Measurements from ENCODE around the gene COL10A1. TPM values are rescaled to one million over a fixed set of nuclear protein-coding genes. Genes with fewer than 3 reads are reported as not detected.

The COL10A1 gene
- total and polyA plus RNA-seq, 2 of the 4 experiments (the other 2 are of a cell fraction) = 0.05 TPM; not detected in 1

DNA sequence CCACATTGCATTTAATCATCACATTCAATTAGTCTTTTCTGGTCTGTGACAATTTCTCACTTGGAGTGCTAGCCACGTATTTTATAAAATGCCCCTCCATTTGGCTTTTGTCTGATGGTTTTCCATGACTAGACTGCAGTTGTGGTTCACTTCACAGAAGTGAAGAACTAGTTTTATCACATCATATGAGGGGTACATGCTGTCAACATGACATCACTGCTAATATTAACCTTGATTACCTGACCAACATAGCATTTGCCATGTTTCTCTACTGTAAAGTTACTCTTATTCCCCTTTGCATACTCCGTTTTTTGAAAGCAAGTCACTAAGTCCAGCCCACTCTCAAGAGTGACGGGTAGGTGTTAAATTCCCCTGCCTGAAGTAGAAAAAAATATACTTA, 48.0 kb upstream of the COL10A1 start:
- no CpG with 5 or more reads among the region's 3 CpGs for WGBS, 2 experiments (ENCODE audit: extremely low coverage in 2 of 2, insufficient read length in 1 of 2)
- in situ Hi-C loops (cut with MboI; ENCODE audit: low sequenced_read_pairs) = no loop called here

More for the DNA sequence above, 48.0 kb upstream of the COL10A1 start:
- Histone ChIP-seq H2BK20ac (ENCODE audit: low read depth, low read length) (no peak overlapping the region), H3K23ac (ENCODE audit: low read depth, low read length) (no peak overlapping the region), H4K91ac (ENCODE audit: insufficient read depth, low read depth, low read length) (no peak overlapping the region), H3K4me3 (ENCODE audit: insufficient read depth, low read depth, low read length) (no peak overlapping the region), H2BK15ac (ENCODE audit: low read depth, low read length) (no peak overlapping the region), H3K14ac (replicated peaks; ENCODE audit: low read depth, low read length) (no peak overlapping the region), H3K56ac (ENCODE audit: extremely low read depth, insufficient read depth, low read length) (no peak overlapping the region), H3K9ac (ENCODE audit: low read depth, low read length) (no peak overlapping the region), H3K4ac (ENCODE audit: low read depth, low read length) (no peak overlapping the region), H3K4me2 (ENCODE audit: low read depth, low read length) (no peak overlapping the region), H2BK120ac (ENCODE audit: low read depth, low read length) (no peak overlapping the region), H2AK9ac (replicated peaks; ENCODE audit: low read depth, low read length, poor library complexity) (no peak overlapping the region), H3K9me1 (ENCODE audit: insufficient read depth, low read length) (0 out of 2 replicates have a peak, but pooled peaks cover 6% of the 10 kb centered on the region), H3K18ac (ENCODE audit: low read depth, low read length) (no peak overlapping the region), H2BK5ac (ENCODE audit: low read depth, low read length, poor library complexity, severe bottlenecking) (no peak overlapping the region), H3K9me3 (ENCODE audit: control insufficient read depth, insufficient read depth, low read length) (no peaks in the 10 kb centered on the region; the same call in 1 of the 2 replicates), H3K27me3 (ENCODE audit: control insufficient read depth, insufficient read depth, low read length) (no peaks in the 10 kb centered on the region), H4K5ac (ENCODE audit: low read depth, low read length) (no peak overlapping the region), H4K8ac (ENCODE audit: low read depth in 2 of 2, low read length in 2 of 2) (no peak overlapping the region), H2AFZ (replicated peaks; ENCODE audit: low read length, poor library complexity) (no peak overlapping the region), H3K36me3 (ENCODE audit: control insufficient read depth, insufficient read depth, low read length) (no peaks in the 10 kb centered on the region), H3K4me1 (ENCODE audit: control insufficient read depth, insufficient read depth, low read length) (no peaks in the 10 kb centered on the region), H4K20me1 (ENCODE audit: insufficient read depth, low read length) (no peaks in the 10 kb centered on the region), H2AK5ac (ENCODE audit: low read depth, low read length) (no peak overlapping the region), H3K27ac (ENCODE audit: insufficient read depth, low read length) (no peak overlapping the region), H3K79me1 (ENCODE audit: low read depth in 1 of 2, low read length in 2 of 2) (no peaks in the 10 kb centered on the region)
- no peak for DNase-seq
- intact Hi-C loops (cut with micrococcal nuclease) (no loop called here), dilution Hi-C loops (cut with HindIII; ENCODE audit: low sequenced_read_pairs, unreplicated experiment) (no loop called here)
- ATAC-seq (ENCODE audit: low read depth) = no peak
- TF ChIP-seq BHLHE40 (IDR thresholded peaks at IDR 0.05; ENCODE audit: low read depth, low read length) (no peak), CEBPB (IDR thresholded peaks at IDR 0.05; ENCODE audit: low read depth, low read length) (no peak), MXI1 (IDR thresholded peaks at IDR 0.05; ENCODE audit: borderline replicate concordance, low read depth, low read length) (no peak), CHD1 (IDR thresholded peaks at IDR 0.05; ENCODE audit: low read depth, low read length) (no peak), MAFK (IDR thresholded peaks at IDR 0.05; ENCODE audit: low read depth, low read length) (no peak), RFX5 (IDR thresholded peaks at IDR 0.05; ENCODE audit: low read depth, low read length) (no peak), FOS (IDR thresholded peaks at IDR 0.05; ENCODE audit: low read depth, low read length) (no peak), NFE2L2 (IDR thresholded peaks at IDR 0.05; ENCODE audit: low read depth, low read length) (no peak), SMC3 (IDR thresholded peaks at IDR 0.05; ENCODE audit: low read depth, low read length) (no peak), MAZ (IDR thresholded peaks at IDR 0.05; ENCODE audit: borderline replicate concordance, low read depth, low read length) (no peak), RCOR1 (IDR thresholded peaks at IDR 0.05; ENCODE audit: insufficient replicate concordance, low read length) (no peak), RAD21 (IDR thresholded peaks at IDR 0.05; ENCODE audit: low read length) (no peak), POLR2A (IDR thresholded peaks at IDR 0.05; ENCODE audit: low read depth, low read length) (no peak)
- TF ChIP-seq, protein P1, sequence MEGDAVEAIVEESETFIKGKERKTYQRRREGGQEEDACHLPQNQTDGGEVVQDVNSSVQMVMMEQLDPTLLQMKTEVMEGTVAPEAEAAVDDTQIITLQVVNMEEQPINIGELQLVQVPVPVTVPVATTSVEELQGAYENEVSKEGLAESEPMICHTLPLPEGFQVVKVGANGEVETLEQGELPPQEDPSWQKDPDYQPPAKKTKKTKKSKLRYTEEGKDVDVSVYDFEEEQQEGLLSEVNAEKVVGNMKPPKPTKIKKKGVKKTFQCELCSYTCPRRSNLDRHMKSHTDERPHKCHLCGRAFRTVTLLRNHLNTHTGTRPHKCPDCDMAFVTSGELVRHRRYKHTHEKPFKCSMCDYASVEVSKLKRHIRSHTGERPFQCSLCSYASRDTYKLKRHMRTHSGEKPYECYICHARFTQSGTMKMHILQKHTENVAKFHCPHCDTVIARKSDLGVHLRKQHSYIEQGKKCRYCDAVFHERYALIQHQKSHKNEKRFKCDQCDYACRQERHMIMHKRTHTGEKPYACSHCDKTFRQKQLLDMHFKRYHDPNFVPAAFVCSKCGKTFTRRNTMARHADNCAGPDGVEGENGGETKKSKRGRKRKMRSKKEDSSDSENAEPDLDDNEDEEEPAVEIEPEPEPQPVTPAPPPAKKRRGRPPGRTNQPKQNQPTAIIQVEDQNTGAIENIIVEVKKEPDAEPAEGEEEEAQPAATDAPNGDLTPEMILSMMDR (conservative IDR thresholded peaks at IDR 0.05; ENCODE audit: low read depth, low read length) = no peak
- TF ChIP-seq, protein P2, sequence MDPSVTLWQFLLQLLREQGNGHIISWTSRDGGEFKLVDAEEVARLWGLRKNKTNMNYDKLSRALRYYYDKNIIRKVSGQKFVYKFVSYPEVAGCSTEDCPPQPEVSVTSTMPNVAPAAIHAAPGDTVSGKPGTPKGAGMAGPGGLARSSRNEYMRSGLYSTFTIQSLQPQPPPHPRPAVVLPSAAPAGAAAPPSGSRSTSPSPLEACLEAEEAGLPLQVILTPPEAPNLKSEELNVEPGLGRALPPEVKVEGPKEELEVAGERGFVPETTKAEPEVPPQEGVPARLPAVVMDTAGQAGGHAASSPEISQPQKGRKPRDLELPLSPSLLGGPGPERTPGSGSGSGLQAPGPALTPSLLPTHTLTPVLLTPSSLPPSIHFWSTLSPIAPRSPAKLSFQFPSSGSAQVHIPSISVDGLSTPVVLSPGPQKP (IDR thresholded peaks at IDR 0.05; ENCODE audit: borderline replicate concordance, low read depth, low read length) = no peak
- TF ChIP-seq, protein P3, sequence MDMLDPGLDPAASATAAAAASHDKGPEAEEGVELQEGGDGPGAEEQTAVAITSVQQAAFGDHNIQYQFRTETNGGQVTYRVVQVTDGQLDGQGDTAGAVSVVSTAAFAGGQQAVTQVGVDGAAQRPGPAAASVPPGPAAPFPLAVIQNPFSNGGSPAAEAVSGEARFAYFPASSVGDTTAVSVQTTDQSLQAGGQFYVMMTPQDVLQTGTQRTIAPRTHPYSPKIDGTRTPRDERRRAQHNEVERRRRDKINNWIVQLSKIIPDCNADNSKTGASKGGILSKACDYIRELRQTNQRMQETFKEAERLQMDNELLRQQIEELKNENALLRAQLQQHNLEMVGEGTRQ (IDR thresholded peaks at IDR 0.05; ENCODE audit: low read depth, low read length) = no peak
- ChIA-PET POLR2A (ENCODE audit: unreplicated experiment) (no interaction called here), CTCF (no interaction called here)
- BruUV-seq (replicated peaks) = no TSS peak
